Testis (tissue), 3 donors: Measurements from ENCODE around the gene CORO1C. TPM values are rescaled to one million over a fixed set of nuclear protein-coding genes. Genes with fewer than 3 reads are reported as not detected.

ENCODE experiments used
- DNase-seq: peaks from one replicate; pipeline ENCODE4 v3.0.0-alpha.2; 2019
- H3K27ac ChIP-seq, 2 donors: fragments of 200-600 bp; sonication (generic); one replicate each; pipeline ENCODE4 v1.5.1; 2019
- H3K27me3 ChIP-seq: fragments of 200-600 bp; sonication (generic); one replicate; pipeline ENCODE4 v1.5.1; 2019
- H3K36me3 ChIP-seq: fragments of 200-600 bp; sonication (generic); one replicate; pipeline ENCODE4 v1.5.1; 2017; ENCODE audit warnings: low read depth; ENCODE audit errors: missing control alignments
- H3K4me1 ChIP-seq: fragments of 200-600 bp; sonication (generic); one replicate; pipeline ENCODE4 v1.5.1; 2019
- H3K4me3 ChIP-seq, 2 donors: fragments of 200-600 bp; sonication (generic); one replicate each; pipeline ENCODE4 v1.5.1; 2017 to 2019
- H3K9me3 ChIP-seq: fragments of 200-600 bp; sonication (generic); one replicate; pipeline ENCODE4 v1.5.1; 2017
- CTCF ChIP-seq, 3 experiments: fragments of 450-650 bp in 2 of 3; fragments of 200-600 bp in 1 of 3; sonication (generic) in 1 of 3; IDR thresholded peaks; one replicate each; pipeline ENCODE4 v1.5.1; 2016 to 2019; ENCODE audit warnings: antibody characterized with exemption in 3 of 3, mild to moderate bottlenecking in 2 of 3, moderate library complexity in 1 of 3
- POLR2A ChIP-seq: fragments of 450-650 bp; IDR thresholded peaks from one replicate; pipeline ENCODE4 v1.6.1; 2017; ENCODE audit warnings: antibody characterized with exemption, mild to moderate bottlenecking, moderate library complexity
- WGBS, 2 donors: methylation state at CpG; one replicate each; pipeline ENCODE4 v1.1.5; 2018; 5-methylcytosine and 5-hydroxymethylcytosine counted together
- intact Hi-C: fragments of 100-400 bp; cut with DNase I; formaldehyde crosslinking; loops from one replicate; pipeline ENCODE4 v1.15.1; 2023; ENCODE audit warnings: low total_unique reads
- polyA plus RNA-seq: library from polyadenylated mRNA; stranded (reverse); fragments of 350-450 nt; fragmentation: Illumina TruSeq; extraction: RNeasy Lipid Tissue Mini Kit (QIAGEN cat#74804); gene quantifications from one replicate; pipeline ENCODE4 v1.2.3, GENCODE V29; 2014; ENCODE audit warnings: low read depth, low replicate concordance; ENCODE audit not compliant: insufficient read depth
- total RNA-seq, 2 donors: library from RNA; depleted of rRNA; stranded (reverse); fragments of >200 nt; gene quantifications; one replicate each; pipeline ENCODE4 v1.2.3, GENCODE V29; 2016

Gene CORO1C
- total and polyA plus RNA-seq, 3 donors from 2014 or later, result 57.2 to 73.4 (median 70.2) TPM

- H3K27ac ChIP-seq, result no peak overlapping the region
- H3K27me3 ChIP-seq, result no peaks in the 10 kb centered on the region
- intact Hi-C loops, result no loop called here
- no peaks in the 10 kb centered on the region for H3K9me3 ChIP-seq
- H3K4me3 ChIP-seq, result no peak overlapping the region
- no peaks in the 10 kb centered on the region for H3K4me1 ChIP-seq
- 81 to 86% methylated on average over 5 of the region's 5 CpGs for WGBS, 2 donors
- no peak for DNase-seq
- no peak for TF ChIP-seq CTCF (IDR thresholded peaks at IDR 0.05)
- no peak for TF ChIP-seq POLR2A
- no peaks in the 10 kb centered on the region for H3K36me3 ChIP-seq
These were observed 102.2 kb downstream of the CORO1C start for GRCh38 chr12:108629151-108629550.

- no peak overlapping the region for H3K4me3 ChIP-seq
- 88 to 92% methylated on average over 8 of the region's 8 CpGs for WGBS, 2 donors
- no peaks in the 10 kb centered on the region for H3K4me1 ChIP-seq
- no peak for DNase-seq
- no peaks in the 10 kb centered on the region for H3K27me3 ChIP-seq
- TF ChIP-seq CTCF (IDR thresholded peaks at IDR 0.05) (no peak), POLR2A (no peak)
- no peaks in the 10 kb centered on the region for H3K36me3 ChIP-seq
- intact Hi-C loops, result no loop called here
- no peak overlapping the region for H3K27ac ChIP-seq
- H3K9me3 ChIP-seq, result no peaks in the 10 kb centered on the region
These were observed 104.0 kb downstream of the CORO1C start for GRCh38 chr12:108627134-108627920.

GRCh38 chr12:108625228-108625627, 106.1 kb downstream of the CORO1C start:
- Histone ChIP-seq H3K27me3 (no peaks in the 10 kb centered on the region), H3K9me3 (no peaks in the 10 kb centered on the region), H3K27ac (no peak overlapping the region), H3K4me1 (no peaks in the 10 kb centered on the region), H3K4me3 (no peak overlapping the region), H3K36me3 (no peaks in the 10 kb centered on the region)
- no peak for DNase-seq
- WGBS, 2 donors, result 79 to 82% methylated on average over 3 of the region's 3 CpGs
- intact Hi-C loops, result no loop called here
- TF ChIP-seq CTCF (IDR thresholded peaks at IDR 0.05), result no peak
- no peak for TF ChIP-seq POLR2A

GRCh38 chr12:108623577-108623976, 107.7 kb downstream of the CORO1C start:
- Histone ChIP-seq H3K36me3 (no peaks in the 10 kb centered on the region), H3K9me3 (no peaks in the 10 kb centered on the region), H3K27me3 (no peaks in the 10 kb centered on the region), H3K4me3 (no peak overlapping the region), H3K27ac (no peak overlapping the region), H3K4me1 (no peaks in the 10 kb centered on the region)
- intact Hi-C loops, result no loop called here
- no peak for DNase-seq
- TF ChIP-seq CTCF (IDR thresholded peaks at IDR 0.05), result no peak
- no peak for TF ChIP-seq POLR2A
- 80 to 96% methylated on average over 1 to 7 of the region's 8 CpGs for WGBS, 2 donors
